Middle frontal gyrus (tissue), 1 donor: Measurements from ENCODE around the gene COX4I1.

Experiments used
- DNase-seq: peaks from one replicate; pipeline ENCODE4 v3.0.0-alpha.2; 2015; ENCODE audit warnings: low spot score; ENCODE audit errors: extremely low spot score

Gene COX4I1

DNA sequence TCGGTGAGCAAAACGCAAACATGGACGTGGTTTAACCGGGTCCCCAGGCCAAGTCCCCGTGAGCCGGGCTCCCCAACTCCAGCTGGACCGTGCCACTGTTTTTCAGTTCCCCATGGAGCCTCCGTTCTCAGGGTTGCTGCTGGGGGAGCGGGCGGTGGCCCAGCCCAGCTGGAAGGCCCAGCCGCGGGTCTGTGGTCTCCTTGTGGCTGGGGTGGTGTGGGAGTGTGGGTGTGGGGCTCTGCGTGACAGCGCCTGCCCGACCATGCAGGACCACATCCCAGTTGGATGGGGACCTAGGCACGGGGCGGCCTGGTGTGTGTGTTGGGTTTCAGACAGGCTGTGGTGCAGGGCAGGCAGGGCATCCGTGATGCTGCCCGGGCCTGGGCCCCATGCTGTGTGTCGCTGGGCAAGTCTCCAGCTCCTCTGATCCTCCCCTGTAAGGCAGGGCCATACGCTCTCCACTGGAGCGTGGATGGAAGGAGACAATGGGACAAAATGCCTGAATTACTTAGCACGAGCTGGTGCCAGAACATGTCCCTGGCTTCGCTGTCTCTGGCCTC lies 40.3 kb downstream of the COX4I1 start:
- DNase-seq = no peak

DNA sequence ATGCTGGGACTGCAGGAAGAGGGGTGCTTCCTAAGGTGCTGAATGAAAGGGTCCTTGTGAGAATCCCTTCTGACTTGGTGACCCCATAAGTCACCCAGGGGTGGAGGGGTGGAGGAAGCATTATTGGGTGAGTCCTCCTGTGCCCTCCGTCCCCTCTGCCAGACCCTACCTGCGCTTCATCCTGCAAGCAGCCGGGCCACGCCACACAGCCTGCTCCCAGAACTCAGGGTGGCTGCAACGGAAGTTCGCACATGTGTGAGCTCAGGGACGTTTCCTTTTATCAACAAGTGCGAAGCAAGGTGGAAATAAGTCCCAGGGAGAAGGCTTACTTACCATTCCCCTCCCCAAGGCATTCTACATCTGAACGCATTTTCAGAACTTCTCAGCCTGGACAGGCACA lies 40.9 kb downstream of the COX4I1 start:
- no peak for DNase-seq

DNA sequence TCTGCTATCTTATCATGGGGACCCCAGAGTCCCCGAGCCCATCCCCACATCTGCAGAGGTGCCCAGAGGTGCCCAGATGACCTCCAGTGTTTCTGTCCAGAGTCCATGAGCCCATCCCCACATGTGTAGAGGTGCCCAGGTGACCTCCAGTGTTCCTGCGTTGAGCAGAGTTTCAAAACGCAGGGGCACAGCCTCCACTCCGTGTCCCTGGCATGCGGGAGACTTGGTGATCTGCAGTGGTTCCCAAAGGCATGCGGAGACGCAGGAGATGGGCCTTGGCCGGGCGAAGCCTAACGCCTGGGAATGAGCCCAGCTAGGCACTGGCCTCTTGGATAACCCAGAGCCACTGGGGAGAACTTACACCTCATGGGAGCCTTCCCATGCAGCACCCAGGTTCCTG lies 41.3 kb downstream of the COX4I1 start:
- DNase-seq = no peak

DNA sequence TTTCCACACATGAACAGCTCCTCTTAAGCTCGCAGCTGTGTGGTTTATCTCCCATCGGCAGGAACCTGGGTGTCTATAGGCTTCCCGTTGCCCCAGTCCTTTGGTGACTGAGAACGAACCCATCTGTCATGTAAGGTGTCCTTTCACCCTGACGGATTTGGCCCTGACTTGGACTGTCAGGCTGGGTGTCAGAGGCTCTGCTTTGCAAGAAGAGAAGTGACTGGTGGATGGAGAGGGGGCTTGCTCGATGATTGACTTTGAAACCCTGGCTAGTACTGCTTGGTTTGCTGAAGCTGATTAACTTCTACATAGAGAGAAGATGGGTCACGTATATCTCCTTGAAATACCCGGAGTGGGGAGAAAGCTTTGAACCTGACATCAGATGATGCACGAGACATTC lies 42.9 kb downstream of the COX4I1 start:
- DNase-seq = no peak

DNA sequence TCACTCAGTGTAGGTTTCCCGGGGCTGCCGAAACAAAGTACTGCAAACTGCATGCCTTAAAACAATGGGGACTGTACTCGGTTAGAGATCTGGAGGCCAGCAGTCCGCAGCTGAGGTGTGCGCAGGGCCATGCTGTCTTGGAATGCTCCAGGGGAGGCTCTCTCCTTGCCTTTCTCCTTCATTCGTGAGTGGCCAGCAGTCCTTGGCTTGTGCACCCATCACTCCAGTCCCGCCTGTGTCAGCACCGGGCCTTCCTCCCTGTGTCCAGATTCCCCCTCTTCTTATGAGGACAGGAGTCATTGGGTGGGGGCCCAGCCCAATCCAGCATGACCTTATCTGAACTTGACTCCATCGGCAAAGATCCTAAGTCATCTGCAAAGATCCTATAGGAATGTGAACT lies 43.4 kb downstream of the COX4I1 start:
- DNase-seq = no peak

DNA sequence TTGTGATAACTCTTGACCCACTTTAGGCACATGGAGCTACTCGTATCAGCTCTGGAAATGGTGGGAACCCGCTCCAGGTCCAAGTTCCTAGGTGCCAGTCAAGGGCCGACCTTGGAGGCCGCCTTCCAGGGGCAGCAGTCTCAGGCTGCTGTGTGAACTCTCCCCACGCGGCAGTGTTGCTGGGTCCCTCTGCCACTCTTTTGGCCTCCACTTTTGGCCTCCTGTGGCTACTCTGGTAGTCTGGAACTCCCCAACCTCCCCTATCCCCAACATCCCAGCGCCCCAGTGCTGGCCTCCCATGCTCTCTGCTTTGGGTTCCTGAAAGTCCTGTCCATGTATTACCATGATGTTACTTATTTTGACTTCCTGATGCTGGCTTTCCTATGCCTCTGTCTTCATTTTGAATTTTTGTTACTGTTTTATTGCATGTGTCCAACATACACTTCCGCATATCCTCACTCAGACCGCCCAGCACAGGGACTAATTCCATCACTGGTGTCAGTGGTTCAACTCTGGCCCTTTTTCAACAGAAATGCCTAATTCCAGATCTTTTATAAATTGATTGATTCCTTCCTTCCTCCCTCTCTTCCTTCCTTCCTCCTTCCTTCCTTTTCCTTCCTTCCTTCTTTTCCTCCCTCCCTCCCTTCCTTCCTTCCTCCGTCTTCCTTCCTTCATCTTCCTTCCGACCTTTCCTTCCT lies 44.1 kb downstream of the COX4I1 start:
- no peak for DNase-seq

DNA sequence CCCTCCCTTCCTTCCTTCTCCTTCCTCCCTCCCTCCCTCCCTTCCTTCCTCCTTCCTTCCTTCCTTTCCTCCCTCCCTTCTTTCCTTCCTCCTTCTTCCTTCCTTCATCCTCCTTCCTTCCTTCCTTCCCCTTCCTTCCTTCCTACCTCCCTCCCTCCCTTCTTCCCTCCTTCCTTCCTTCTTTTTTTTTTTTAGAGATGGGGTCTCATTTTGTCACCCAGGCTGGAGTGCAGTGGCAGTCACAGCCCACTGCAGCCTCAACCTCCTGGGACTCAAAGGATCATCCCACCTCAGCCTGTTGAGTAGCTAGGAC lies 44.6 kb downstream of the COX4I1 start:
- DNase-seq = no peak

DNA sequence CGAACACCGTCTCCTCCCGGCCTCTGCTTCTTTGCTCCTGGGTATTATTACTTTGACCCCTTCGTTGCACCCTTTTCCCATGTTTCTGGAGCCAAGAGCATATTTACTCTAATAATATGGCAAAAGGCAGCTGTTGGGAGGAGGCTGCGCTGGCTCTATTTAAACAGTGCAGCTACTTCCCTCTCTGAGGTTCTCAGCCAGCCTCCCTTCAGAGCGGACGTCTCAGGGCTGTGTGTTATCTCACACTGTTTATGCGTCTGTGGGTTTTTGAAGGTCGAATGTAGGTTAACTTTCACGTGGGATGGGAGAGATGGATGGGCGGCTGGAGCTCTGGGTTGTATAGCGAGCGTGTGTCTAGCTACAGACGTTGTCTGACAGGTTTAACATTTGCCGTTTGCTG lies 45.3 kb downstream of the COX4I1 start:
- DNase-seq = no peak

DNA sequence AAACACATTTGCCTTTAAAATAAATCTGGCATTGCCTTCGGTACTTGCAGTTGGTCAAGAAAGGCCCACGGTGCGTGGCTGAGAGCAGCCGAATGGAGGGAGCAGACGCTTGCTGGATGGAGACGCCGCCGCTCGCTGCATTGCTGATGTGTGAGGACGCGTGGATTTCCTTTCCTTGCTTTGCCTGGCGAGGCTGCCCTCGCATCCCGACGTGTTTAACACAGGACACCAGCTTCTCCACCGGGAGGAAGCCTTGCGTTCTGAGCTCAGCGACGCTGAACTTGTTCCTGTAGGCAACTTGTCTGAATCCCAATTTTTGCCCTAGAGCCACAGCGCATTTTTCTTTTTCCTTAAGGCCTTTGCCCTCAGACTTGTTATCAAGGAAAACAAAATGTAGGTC lies 45.8 kb downstream of the COX4I1 start:
- no peak for DNase-seq

DNA sequence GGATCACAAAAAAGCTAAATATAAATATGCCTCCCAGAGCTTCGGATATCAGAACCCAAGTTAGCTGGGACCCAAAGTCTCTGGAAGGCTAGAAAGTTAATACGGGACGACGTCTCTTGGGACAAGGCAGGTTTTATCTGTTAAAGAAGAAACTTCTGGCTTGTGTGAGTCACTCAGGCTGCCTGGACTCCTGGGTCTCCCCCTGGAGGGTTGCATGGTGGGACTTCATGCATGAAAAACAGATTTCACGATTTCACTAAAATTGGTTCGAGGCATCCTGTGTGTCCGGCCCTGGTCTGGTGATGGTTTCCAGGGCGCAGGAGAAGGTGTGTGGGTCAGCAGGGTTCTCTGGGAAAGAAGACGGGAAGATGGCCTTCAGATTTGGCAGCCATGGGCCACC lies 47.0 kb downstream of the COX4I1 start:
- DNase-seq = no peak

DNA sequence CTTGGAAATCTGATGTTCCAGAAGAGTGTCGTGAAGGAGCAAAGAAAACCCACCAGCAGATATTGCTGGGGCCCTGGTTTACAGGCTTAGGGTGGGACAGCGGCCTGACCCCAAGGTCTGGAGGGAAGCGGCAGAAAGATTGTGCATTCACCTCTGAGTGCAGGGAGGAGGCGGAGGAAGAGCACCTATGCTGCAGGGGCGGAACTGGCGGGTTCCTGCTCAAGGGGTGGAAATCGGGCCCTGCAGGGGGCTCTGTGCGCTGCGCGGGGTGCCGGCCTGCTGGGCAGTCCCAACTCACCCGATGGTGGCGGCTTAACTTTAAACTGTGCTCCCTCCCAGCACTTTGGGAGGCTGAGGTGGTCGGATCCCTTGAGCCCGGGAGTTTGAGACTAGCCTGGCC lies 47.5 kb downstream of the COX4I1 start:
- no peak for DNase-seq

DNA sequence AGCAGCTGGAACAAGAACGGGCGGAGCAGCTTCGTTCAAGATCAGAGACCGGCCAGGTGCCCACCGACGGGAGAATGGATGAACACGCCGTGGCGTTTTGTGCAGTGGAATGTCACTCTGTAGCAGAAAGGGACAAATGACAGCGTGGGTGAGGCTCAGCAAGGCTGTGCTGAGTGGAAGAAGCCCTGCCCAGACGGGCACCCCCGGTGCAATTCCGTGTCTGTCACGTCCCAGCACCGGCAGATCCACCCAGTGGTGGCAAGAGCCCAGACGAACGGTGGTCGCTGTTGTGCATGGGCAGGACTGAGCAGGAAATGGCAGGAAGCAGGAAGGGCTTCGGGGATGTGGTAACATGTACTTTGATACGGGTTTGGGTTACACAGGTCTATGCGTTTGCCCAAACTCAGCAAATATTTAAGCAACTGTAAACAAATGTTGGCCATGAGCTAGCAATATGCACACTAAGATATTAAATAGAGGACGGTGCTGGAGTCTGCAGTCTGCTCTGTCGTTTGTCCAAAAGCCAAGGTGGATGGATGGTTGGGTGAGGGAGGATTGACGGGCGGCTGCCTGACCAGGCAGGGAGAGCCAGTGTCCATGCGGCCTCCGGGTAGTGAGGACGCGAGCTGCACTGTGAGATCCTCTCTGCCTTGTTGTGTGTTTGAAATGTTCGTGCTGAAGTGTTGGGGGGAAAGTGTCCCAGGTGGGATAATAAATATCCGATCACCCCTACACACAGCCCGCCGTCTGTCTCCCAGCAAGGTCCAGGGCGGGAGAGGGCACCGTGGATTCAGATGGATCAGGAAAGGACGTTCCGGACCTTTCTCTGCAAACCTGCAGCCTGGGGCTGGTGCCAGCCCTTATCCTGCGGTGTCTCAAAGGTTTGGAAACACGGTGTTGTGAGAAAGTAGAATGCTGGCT lies 48.4 kb downstream of the COX4I1 start:
- no peak for DNase-seq

DNA sequence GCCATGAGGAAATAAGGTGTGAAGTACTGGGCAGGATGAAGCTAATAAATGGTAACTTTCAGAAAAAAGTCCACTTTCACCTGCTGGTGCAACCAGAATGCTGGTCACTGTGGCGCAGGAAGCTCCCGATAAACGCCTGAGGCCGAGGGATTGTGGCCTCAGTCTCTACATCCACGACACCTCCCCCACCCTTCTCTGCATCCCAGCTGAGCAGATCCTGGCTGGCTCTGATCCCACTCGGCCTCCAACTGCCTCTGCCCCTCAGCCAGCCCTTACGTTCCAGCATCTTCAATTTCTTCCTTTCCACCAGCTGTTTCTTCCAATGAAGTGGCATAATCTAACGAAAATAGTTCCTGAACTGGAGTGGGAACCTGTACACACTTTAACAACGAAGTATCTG lies 49.5 kb downstream of the COX4I1 start:
- no peak for DNase-seq

DNA sequence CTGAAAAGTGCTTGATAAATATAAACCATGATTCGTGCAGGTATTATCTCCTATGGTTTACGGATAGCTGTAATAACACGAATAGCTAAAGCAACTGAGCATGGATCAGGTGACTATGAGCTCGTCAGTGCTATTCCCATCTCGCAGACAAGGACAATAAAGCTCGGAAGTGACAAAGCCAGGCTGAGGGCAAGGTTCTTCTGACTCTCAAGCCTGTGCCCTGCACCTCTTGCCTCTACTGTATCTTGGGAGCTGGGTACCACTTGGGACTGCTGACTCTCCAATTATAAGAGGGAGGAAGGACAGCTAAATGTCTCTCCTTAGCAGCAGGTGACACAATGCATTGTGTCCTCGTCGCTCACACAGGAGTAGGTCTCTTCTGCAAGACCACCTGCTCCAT lies 49.9 kb downstream of the COX4I1 start:
- no peak for DNase-seq

DNA sequence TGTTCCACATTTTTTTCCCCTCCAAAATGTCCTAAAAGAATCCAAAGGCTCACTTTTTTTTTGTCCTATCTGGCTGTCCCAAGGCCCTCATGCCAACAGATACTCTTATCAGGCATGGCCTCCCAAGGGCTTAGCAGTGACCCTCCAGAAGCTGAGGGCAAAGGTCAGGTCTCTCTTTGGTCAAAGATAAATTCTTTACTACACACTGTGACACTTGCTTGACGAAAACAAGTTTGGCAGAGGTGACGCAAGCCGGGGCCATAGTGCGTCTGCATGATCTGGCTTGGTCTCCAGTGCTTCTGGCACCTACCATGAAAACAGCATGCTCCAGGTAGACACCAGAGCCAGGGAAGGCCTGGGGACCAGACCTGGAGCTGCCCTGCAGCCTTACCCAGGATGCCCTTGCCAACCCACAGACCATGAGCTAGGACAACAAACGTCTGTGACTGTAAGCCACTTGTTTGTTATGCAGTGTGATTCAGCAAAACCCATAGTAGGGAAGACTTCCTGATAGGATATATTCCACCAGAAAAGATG lies 50.9 kb downstream of the COX4I1 start:
- DNase-seq = no peak

DNA sequence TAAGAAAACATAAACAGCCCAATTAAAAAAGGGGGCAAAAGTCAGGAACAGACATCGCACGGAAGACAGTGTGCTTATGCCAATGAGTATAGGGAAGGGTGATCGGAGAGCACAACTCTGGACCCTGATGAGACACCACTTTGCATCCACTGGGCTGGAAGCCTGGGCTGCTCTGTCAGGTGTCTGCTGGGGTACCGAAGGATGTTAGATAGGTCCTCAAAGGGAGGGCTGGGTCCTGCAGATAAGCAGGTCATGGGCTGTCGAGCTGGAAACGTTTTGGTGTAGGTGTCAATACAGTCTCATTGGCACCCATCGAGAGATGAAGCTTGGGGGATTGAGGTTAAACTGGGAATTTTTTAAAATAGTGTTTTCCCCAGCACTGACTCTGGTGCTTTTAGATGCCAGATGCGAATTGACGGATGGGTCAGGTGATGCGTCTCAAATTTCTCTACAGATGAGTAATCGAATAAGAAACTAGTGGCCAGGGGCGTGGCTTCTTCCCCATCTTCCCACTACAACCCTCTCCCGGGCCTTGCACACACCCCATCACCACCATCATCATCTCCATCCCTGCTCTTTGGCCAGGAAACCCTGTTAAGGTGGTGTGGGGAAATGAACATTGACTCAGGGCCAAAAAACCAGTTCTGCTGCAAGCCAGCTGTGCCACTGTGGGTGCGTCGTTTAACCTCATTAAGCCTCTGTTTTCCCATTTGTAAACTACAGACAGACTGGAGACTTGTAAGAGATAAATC lies 51.7 kb downstream of the COX4I1 start:
- no peak for DNase-seq

DNA sequence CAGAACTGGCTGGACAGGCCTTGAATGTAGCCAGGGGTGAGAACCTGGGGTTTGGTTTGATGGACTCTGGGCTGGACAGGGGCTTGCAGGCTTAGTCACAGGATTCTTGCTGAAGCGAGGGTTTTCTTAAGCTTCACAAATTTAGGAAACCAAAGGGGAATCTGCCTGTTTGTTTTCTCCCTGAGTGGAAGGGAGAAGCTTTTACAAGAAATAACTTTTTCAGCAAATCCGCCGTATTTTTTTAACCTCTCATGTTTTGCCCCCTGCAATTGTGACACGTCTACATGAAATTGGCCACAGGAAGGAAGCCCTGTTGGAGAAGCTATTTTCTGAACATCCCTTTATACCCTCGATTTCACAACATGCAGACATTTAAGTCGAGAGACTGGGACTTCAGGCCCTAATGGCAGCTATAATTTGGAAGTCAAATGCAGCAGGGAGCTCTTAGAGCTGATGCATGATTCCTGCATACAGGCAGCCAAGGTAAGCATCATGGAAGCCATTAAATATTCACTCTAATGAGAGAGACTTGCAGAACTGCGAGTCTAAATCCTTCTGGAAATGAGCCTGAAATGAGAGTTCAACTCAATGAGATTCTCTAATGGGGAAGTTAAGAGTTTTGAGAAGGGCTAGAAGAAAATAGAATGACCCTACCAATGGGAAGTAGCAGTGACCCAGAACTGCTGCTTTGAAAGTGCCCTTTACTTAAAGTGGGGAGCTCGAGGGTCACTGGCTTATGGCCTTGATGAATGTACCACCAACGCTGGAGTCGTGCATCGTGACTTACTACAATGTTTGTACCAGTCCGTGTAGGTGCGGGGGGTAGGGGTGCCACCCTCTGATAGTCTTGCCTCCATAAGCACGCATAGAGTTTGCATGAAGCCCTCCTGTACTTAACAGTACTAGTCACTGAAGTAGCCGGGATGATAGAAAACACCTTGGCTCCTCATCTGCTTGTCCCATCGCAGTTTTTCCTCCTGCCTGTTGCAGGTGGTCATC lies 54.4 kb downstream of the COX4I1 start:
- no peak for DNase-seq

DNA sequence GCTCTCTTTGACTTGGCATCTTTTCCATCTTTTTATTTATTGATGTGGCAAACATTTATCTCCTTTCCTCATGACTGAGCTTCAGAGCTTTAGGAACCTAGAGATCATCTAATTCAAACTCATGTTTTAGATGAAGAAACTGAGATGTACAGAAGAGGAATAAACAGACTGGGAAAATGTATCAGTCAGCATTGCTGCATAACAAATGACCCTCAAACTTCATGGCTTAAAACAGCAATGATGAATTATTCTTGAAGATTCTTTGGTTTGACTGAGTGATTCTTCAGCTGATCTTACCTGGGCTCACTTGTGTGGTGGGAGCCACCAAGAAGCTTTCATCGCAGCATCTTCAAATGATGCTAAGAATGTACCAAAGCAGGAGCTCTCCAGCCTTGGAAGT lies 55.4 kb downstream of the COX4I1 start:
- no peak for DNase-seq

DNA sequence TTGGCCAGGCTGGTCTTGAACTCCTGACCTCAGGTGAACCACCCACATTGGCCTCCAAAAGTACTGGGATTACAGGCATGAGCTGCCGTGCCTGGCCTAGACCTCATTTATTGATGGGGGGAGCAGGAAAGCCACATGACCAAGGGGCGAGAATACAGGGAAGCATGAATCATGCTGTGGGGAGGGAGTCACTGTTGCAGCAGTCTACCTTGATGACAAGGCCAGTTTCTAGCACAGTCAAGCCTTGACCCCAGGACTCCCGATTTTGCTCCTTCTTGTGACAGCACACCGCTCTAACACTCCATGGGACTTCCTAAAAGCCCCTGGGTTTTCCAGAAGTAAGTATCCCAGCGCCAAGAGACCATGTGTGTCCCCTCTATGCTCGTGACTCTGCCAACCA lies 56.6 kb downstream of the COX4I1 start:
- DNase-seq = no peak

DNA sequence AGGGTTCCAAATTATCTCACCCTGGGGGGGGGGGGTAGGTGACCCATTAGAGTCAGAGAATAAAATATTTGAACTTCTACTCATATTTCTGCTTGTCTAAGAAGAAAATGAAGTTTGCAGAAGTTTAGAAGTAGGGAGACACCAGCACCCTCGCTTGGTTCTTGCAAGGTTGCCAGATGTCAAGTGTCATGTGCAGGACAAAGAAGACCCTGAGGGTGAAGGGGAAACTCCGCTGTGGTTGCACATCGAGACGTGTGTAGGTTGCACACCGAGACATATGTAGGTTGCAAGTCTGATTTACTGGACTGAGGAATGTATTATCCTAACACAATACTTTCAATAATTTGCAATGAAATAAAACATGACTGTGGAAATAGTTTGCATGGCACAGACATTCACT lies 57.1 kb downstream of the COX4I1 start:
- no peak for DNase-seq
